Measurements from ENCODE around the gene LRP3. TPM values are rescaled to one million over a fixed set of nuclear protein-coding genes. Genes with fewer than 3 reads are reported as not detected.
"Not testable (repeated sequence)": the region's sequence is repeated elsewhere in the genome, so short reads cannot be mapped to it uniquely, and the experiment has no call there.

Gene LRP3
- total and polyA plus RNA-seq, 11 donors = 8.2 to 31.7 (median 18.0) TPM

DNA sequence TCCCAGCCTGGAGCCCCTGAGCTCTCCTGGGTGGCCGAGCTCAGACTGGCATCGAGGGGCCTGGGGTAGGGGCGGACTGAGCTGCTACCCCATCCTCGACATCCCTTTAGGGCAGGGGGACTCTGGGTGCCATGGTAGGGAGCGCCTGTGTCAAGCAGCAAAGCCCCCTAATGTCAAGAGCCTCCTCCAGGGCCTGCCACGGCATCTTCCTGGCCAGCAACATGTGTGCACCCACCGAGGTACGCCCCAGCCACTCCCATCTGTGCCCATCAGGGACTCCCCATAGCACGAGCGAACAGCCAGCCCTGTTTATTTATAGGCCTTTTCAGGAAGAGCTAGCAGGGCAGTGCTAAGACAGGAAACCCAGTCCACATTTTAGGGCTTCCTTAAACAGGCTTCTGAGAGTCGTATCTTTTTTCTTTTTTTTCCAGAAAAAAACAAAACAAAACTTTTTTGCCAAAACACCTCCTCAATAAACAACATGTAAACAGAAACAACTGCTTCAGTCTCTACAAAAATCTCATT is 14.3 kb downstream of the LRP3 start:
- no peaks in the 10 kb centered on the region for H3K27me3 ChIP-seq
- H3K36me3 ChIP-seq = peaks cover 0 to 35% (median 4%) of the 10 kb centered on the region in 9 donors
- no peak overlapping the region for H3K27ac ChIP-seq
- no peaks in the 10 kb centered on the region for H3K4me1 ChIP-seq
- H3K4me3 ChIP-seq = no peak overlapping the region
- DNase-seq = peak in 3 of 5 donors; percentile 13 to 46 (median 28)
- ATAC-seq = no peak
- WGBS, 4 donors = 66 to 75% (median 70%) methylated on average over 11 of the region's 11 CpGs
- H3K9me3 ChIP-seq = no peaks in the 10 kb centered on the region
- intact Hi-C loops (cut with DNase I) = no loop called here
- TF ChIP-seq POLR2A (IDR thresholded peaks at IDR 0.05) = no peak
- TF ChIP-seq, protein P1, sequence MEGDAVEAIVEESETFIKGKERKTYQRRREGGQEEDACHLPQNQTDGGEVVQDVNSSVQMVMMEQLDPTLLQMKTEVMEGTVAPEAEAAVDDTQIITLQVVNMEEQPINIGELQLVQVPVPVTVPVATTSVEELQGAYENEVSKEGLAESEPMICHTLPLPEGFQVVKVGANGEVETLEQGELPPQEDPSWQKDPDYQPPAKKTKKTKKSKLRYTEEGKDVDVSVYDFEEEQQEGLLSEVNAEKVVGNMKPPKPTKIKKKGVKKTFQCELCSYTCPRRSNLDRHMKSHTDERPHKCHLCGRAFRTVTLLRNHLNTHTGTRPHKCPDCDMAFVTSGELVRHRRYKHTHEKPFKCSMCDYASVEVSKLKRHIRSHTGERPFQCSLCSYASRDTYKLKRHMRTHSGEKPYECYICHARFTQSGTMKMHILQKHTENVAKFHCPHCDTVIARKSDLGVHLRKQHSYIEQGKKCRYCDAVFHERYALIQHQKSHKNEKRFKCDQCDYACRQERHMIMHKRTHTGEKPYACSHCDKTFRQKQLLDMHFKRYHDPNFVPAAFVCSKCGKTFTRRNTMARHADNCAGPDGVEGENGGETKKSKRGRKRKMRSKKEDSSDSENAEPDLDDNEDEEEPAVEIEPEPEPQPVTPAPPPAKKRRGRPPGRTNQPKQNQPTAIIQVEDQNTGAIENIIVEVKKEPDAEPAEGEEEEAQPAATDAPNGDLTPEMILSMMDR (IDR thresholded peaks at IDR 0.05) = no peak

- intact Hi-C loops (cut with DNase I) = no loop called here
- H3K27me3 ChIP-seq = no peaks in the 10 kb centered on the region
- TF ChIP-seq POLR2A (IDR thresholded peaks at IDR 0.05) = no peak
- TF ChIP-seq, protein P1 (IDR thresholded peaks at IDR 0.05) = peak in 1 of 12 donors; percentile 27
- 86 to 91% (median 87%) methylated on average over 16 to 24 of the region's 24 CpGs for WGBS, 4 donors
- no peaks in the 10 kb centered on the region for H3K9me3 ChIP-seq
- H3K4me3 ChIP-seq = no peak overlapping the region
- ATAC-seq = no peak
- DNase-seq = peak in 3 of 5 donors; percentile 22 to 48 (median 43)
- no peaks in the 10 kb centered on the region for H3K4me1 ChIP-seq
- H3K36me3 ChIP-seq = peaks cover 0 to 33% (median 4%) of the 10 kb centered on the region in 9 donors
- H3K27ac ChIP-seq = no peak overlapping the region
Measured at GRCh38 chr19:33208904-33209849, 15.0 kb downstream of the LRP3 start.

DNA sequence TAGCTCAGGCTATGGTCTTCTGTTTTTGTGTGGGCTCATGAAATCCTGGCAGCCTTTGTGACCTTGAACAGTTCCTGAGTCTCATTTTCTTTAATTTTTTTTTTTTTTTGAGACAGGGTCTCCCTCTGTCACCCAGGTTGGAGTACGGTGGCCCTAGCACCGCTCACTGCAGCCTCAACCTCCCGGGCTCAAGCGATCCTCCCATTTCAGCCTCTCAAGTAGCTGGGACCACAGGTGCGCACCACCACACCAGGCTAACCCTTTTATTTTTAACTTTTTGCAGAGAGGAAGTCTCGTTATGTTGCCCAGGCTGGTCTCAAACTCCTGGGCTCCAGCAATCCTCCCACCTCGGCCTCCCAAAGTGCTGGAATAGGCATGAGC is 15.7 kb downstream of the LRP3 start:
- H3K27me3 ChIP-seq; H3K9me3 ChIP-seq; H3K27ac ChIP-seq; ATAC-seq; H3K4me3 ChIP-seq; H3K4me1 ChIP-seq; intact Hi-C loops (cut with DNase I): not testable (repeated sequence)
- peaks cover 0 to 26% (median 2%) of the 10 kb centered on the region in 9 donors for H3K36me3 ChIP-seq
- DNase-seq = peak in 1 of 5 donors; percentile 14
- 94 to 97% (median 95%) methylated on average over 7 of the region's 7 CpGs for WGBS, 4 donors

GRCh38 chr19:33210266-33210940 is 16.3 kb downstream of the LRP3 start:
- Histone ChIP-seq H3K9me3 (no peaks in the 10 kb centered on the region), H3K4me1 (no peaks in the 10 kb centered on the region), H3K27me3 (no peaks in the 10 kb centered on the region), H3K36me3 (peaks cover 0 to 20% (median 2%) of the 10 kb centered on the region in 9 donors), H3K4me3 (no peak overlapping the region), H3K27ac (no peak overlapping the region)
- intact Hi-C loops (cut with DNase I) = no loop called here
- peak in 2 of 5 donors; percentile 15 to 37 for DNase-seq
- WGBS, 4 donors = 91 to 100% (median 94%) methylated on average over 1 to 22 of the region's 22 CpGs
- no peak for TF ChIP-seq POLR2A (IDR thresholded peaks at IDR 0.05)
- TF ChIP-seq, protein P1 (IDR thresholded peaks at IDR 0.05) = no peak
- ATAC-seq = no peak

Measured in heart left ventricle (tissue), 16 donors.